ENCODE results near the gene SLC18A3. TPM values are rescaled to one million over a fixed set of nuclear protein-coding genes. Genes with fewer than 3 reads are reported as not detected.

The SLC18A3 gene
- total RNA-seq, 1 experiment from 2014 or later = not detected

DNA sequence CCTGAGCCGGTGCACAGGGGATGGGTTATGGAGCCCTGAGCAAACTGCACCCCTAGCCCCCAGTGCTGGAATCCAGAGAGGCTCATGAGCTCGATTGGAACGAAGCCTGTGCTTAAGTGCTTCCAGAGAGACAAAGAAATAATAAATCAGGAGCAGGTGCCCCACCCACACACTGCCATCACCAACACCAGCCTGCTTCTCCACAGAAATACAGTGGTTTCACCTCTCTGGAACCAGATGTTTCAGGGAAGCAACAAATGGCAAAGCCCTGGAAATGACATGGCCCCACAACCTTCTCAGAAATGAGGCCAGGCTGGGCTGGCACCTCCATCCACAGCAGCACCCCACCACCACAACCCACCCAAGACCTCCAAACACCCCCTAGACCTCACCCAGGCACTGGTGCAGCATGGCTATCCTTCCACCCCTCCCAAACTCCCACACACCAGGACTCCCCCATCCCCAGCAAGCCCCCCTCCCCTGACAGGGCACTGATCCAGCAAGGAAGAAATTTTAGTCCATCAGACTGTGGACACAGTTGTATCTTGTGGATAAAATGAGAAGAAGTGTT is 4.1 kb upstream of the SLC18A3 start:
- ChIA-PET CTCF (no interaction called here), RAD21 (ENCODE audit: low non-redundant PET in 1 of 2, low total read pairs in 2 of 2, uncharacterized antibody in 2 of 2, unreplicated experiment in 2 of 2) (no interaction called here), POLR2A (no interaction called here)
- Histone ChIP-seq H3K9me2 (ENCODE audit: insufficient read depth) (no peaks in the 10 kb centered on the region), H3K36me3 (ENCODE audit: control insufficient read depth in 1 of 2, insufficient read depth in 2 of 2, low read length in 2 of 2) (no peaks in the 10 kb centered on the region), H3K9me3 (ENCODE audit: control insufficient read depth in 1 of 2, insufficient read depth in 1 of 2, low read depth in 1 of 2, low read length in 2 of 2) (no peaks in the 10 kb centered on the region), H3K27ac (ENCODE audit: low read depth, low read length) (no peak overlapping the region), H3K4me1 (ENCODE audit: control insufficient read depth in 1 of 2, insufficient read depth in 2 of 2, low read length in 2 of 2) (peaks cover 0 to 3% of the 10 kb centered on the region in 2 experiments; a peak in 1 of 4 replicates), H3K9ac (ENCODE audit: low read length) (no peak overlapping the region), H4K20me1 (ENCODE audit: insufficient read depth) (no peaks in the 10 kb centered on the region), H3K4me3 (replicated peaks in 1 of 2; ENCODE audit: low read depth in 1 of 2, low read length in 2 of 2) (no peak overlapping the region), H3K79me2 (ENCODE audit: insufficient read depth, low read length) (no peaks in the 10 kb centered on the region), H3K27me3 (ENCODE audit: insufficient read depth, low read length) (peaks cover 27% of the 10 kb centered on the region), H3K4me2 (ENCODE audit: low read length) (no peak overlapping the region), H2AFZ (ENCODE audit: low read depth, low read length, poor library complexity, severe bottlenecking) (no peak overlapping the region)
- TF ChIP-seq ZFX (IDR thresholded peaks at IDR 0.05) (no peak), EZH2 (IDR thresholded peaks at IDR 0.05) (no peak), TCF7L2 (IDR thresholded peaks at IDR 0.05; ENCODE audit: borderline replicate concordance, extremely low read depth, insufficient read depth, insufficient read length) (no peak), POLR2AphosphoS5 (IDR thresholded peaks at IDR 0.05; ENCODE audit: low read depth, low read length) (no peak), CEBPB (IDR thresholded peaks at IDR 0.05; ENCODE audit: low read depth) (no peak), YY1 (IDR thresholded peaks at IDR 0.05; ENCODE audit: extremely low read depth, insufficient replicate concordance, low read depth, low read length) (no peak), EGR1 (IDR thresholded peaks at IDR 0.05; ENCODE audit: low read depth) (no peak), EZH2phosphoT487 (IDR thresholded peaks at IDR 0.05; ENCODE audit: borderline replicate concordance) (no peak), JUND (IDR thresholded peaks at IDR 0.05) (no peak), ZNF274 (IDR thresholded peaks at IDR 0.05; ENCODE audit: low read depth, low read length) (no peak), RAD21 (IDR thresholded peaks at IDR 0.05; ENCODE audit: low read depth) (no peak), FOSL1 (IDR thresholded peaks at IDR 0.05; ENCODE audit: low read depth) (no peak), CBX3 (IDR thresholded peaks at IDR 0.05; ENCODE audit: low read depth) (no peak), SRF (IDR thresholded peaks at IDR 0.05; ENCODE audit: low read depth) (no peak), POLR2A (IDR thresholded peaks at IDR 0.05; ENCODE audit: borderline replicate concordance, extremely low read depth, insufficient read depth, insufficient read length) (no peak)
- TF ChIP-seq, protein P1, sequence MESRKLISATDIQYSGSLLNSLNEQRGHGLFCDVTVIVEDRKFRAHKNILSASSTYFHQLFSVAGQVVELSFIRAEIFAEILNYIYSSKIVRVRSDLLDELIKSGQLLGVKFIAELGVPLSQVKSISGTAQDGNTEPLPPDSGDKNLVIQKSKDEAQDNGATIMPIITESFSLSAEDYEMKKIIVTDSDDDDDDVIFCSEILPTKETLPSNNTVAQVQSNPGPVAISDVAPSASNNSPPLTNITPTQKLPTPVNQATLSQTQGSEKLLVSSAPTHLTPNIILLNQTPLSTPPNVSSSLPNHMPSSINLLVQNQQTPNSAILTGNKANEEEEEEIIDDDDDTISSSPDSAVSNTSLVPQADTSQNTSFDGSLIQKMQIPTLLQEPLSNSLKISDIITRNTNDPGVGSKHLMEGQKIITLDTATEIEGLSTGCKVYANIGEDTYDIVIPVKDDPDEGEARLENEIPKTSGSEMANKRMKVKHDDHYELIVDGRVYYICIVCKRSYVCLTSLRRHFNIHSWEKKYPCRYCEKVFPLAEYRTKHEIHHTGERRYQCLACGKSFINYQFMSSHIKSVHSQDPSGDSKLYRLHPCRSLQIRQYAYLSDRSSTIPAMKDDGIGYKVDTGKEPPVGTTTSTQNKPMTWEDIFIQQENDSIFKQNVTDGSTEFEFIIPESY (IDR thresholded peaks at IDR 0.05; ENCODE audit: extremely low read depth, insufficient replicate concordance, low read length) = no peak
- TF ChIP-seq, protein P2, sequence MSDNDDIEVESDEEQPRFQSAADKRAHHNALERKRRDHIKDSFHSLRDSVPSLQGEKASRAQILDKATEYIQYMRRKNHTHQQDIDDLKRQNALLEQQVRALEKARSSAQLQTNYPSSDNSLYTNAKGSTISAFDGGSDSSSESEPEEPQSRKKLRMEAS (IDR thresholded peaks at IDR 0.05) = no peak
- TF ChIP-seq, protein P3, sequence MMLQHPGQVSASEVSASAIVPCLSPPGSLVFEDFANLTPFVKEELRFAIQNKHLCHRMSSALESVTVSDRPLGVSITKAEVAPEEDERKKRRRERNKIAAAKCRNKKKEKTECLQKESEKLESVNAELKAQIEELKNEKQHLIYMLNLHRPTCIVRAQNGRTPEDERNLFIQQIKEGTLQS (IDR thresholded peaks at IDR 0.05) = no peak
- TF ChIP-seq, protein P4, sequence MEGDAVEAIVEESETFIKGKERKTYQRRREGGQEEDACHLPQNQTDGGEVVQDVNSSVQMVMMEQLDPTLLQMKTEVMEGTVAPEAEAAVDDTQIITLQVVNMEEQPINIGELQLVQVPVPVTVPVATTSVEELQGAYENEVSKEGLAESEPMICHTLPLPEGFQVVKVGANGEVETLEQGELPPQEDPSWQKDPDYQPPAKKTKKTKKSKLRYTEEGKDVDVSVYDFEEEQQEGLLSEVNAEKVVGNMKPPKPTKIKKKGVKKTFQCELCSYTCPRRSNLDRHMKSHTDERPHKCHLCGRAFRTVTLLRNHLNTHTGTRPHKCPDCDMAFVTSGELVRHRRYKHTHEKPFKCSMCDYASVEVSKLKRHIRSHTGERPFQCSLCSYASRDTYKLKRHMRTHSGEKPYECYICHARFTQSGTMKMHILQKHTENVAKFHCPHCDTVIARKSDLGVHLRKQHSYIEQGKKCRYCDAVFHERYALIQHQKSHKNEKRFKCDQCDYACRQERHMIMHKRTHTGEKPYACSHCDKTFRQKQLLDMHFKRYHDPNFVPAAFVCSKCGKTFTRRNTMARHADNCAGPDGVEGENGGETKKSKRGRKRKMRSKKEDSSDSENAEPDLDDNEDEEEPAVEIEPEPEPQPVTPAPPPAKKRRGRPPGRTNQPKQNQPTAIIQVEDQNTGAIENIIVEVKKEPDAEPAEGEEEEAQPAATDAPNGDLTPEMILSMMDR (IDR thresholded peaks at IDR 0.05 in 2 of 3, conservative IDR thresholded peaks at IDR 0.05 in 1 of 3; ENCODE audit: borderline replicate concordance in 1 of 3, insufficient read depth in 1 of 3, low read depth in 2 of 3, low read length in 2 of 3) = no peak
- no TSS peak for BruUV-seq (replicated peaks)
- no peak for ATAC-seq
- intact Hi-C loops (cut with micrococcal nuclease) = loop anchor here (5.0 kb wide), 1 partner anchor 156 kb away; the partner anchor contains the start of gene OGDHL
- DNase-seq (ENCODE audit: low read depth, low spot score) = no peak

Data from HCT116 (cell line).